Activated naive CD8-positive, alpha-beta T cell treated with anti-CD3 and anti-CD28 coated beads for 36 hours (primary cell): ENCODE results near the gene UNC79. TPM values are rescaled to one million over a fixed set of nuclear protein-coding genes. Genes with fewer than 3 reads are reported as not detected.
A peak's percentile ranks its signal among the peaks of the same experiment; 100 is the strongest.

Source experiments
- DNase-seq: peaks from one replicate; pipeline ENCODE4 v3.0.0; 2021
- H3K27ac Mint-ChIP-seq: one replicate; pipeline ENCODE4 v1.8.0; 2022; ENCODE audit warnings: mild to moderate bottlenecking, moderate library complexity, mixed read lengths
- H3K27me3 Mint-ChIP-seq: one replicate; pipeline ENCODE4 v1.8.0; 2022; ENCODE audit warnings: mild to moderate bottlenecking, mixed read lengths
- H3K36me3 Mint-ChIP-seq: one replicate; pipeline ENCODE4 v1.8.0; 2021; ENCODE audit warnings: mild to moderate bottlenecking, mixed read lengths
- H3K4me1 Mint-ChIP-seq: one replicate; pipeline ENCODE4 v1.8.0; 2021; ENCODE audit warnings: mixed read lengths
- H3K4me3 Mint-ChIP-seq: one replicate; pipeline ENCODE4 v1.8.0; 2022; ENCODE audit warnings: mild to moderate bottlenecking, moderate library complexity, mixed read lengths
- H3K9me3 Mint-ChIP-seq: one replicate; pipeline ENCODE4 v1.8.0; 2022; ENCODE audit warnings: mixed read lengths
- total RNA-seq, 2 experiments: library from RNA; stranded (reverse); gene quantifications; one replicate each; pipeline ENCODE4 v1.2.3, GENCODE V29; 2021

The UNC79 gene
- total RNA-seq, 2 experiments from 2014 or later = 0.04 TPM; not detected in 1

DNA sequence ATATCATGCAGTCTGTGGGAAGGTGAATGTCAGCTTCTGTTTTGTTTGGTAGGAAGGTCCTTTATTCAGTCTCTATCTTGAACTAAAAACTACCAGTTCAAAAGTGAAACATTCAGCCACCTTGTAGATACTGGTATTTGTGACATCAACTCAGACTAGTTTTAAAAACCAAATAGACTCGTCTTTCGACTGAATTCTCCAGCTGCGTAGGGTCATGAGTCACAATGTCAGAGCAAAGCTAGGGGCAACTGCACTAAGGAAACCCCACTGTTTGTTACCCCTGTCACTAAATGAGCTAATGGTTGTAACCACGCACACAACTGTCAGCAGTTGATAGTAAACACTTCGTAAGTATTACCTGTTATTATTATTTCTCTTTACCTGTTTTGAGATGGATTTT is 212.9 kb downstream of the UNC79 start:
- peaks cover 7% of the 10 kb centered on the region for H3K9me3 Mint-ChIP-seq
- no peak overlapping the region for H3K27ac Mint-ChIP-seq
- H3K4me3 Mint-ChIP-seq = no peak overlapping the region
- H3K27me3 Mint-ChIP-seq = peaks cover 59% of the 10 kb centered on the region
- no peak for DNase-seq
- H3K4me1 Mint-ChIP-seq = peaks cover 14% of the 10 kb centered on the region
- H3K36me3 Mint-ChIP-seq = no peaks in the 10 kb centered on the region

DNA sequence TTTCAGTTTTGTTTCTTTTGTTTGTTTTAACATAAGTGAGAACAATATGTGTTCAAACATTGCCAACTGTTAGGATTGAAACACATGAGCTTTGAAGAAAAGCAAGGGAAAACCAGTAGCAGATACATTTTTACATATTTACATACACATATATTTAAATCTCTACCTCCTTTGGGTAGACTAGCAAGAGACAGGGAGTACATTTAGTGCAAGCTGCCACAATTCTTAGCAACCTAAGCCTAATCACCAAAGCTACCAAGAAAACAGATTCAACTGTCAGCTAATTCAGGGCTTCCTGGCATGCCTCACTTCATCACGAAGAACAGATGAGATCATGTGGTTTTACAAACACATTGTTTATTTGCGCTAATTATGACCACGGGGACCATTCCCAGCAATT is 214.5 kb downstream of the UNC79 start:
- Mint-ChIP-seq H3K27me3 (peaks cover 52% of the 10 kb centered on the region), H3K4me1 (peaks cover 18% of the 10 kb centered on the region), H3K4me3 (no peak overlapping the region), H3K36me3 (no peaks in the 10 kb centered on the region), H3K9me3 (peaks cover 7% of the 10 kb centered on the region), H3K27ac (no peak overlapping the region)
- no peak for DNase-seq

DNA sequence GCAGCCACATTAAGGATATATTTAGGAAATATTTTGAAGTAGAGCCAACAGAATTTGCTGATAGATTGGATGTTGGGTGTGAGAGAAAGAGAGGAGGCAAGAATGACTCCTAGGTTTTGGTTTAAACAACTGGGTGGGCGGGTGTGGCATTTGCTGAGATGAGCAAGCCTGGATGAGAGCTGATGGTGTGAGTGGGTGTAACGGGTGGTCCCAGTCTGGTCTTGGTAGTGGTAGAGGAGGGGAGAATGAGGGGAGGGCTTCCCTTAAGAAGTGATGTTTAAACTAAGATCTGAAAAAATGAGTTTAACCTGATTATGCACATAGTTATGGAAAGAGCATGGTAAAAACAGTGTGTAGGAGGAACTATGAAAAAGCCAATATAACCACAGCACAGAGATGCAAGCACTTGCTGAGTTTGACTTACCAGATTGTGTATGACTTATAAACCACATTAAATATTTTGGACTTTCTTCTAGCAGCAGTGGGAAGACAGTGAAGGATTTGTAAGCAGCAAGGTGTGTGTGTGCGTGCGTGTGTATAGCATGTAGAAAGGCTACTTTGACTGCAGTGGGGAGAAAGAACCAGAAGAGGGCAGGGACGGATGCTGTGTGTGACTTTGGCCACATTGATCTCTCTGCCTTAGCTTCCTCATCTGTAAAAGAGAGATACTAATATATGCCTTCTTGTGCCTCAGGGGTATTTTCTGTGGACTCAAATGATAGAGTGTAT is 217.9 kb downstream of the UNC79 start:
- Mint-ChIP-seq H3K36me3 (no peaks in the 10 kb centered on the region), H3K27ac (peak overlapping the region; percentile 44), H3K27me3 (peaks cover 41% of the 10 kb centered on the region), H3K4me3 (no peak overlapping the region), H3K9me3 (peaks cover 7% of the 10 kb centered on the region), H3K4me1 (peaks cover 18% of the 10 kb centered on the region)
- DNase-seq = peak; percentile 35

DNA sequence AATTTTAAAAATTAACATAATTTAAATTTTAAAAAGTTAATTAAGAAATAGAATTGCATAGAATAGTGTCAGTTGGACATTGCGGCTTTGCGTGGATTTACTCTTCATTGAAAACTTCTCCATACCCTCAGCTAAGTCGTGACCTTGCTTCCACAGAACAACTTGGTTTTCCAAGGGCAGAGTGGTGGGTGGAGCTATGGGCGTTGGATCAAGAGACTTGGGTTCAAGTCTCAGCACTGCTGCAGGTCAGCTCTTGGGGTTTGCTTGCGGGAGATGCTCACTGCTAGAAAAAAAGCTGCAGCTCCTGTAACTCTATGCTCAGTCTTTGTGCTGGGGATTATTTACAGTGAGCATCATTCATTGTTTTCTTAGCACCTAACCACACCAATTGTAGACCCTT is 223.9 kb downstream of the UNC79 start:
- H3K36me3 Mint-ChIP-seq = no peaks in the 10 kb centered on the region
- DNase-seq = no peak
- no peak overlapping the region for H3K4me3 Mint-ChIP-seq
- peaks cover 46% of the 10 kb centered on the region for H3K27me3 Mint-ChIP-seq
- no peaks in the 10 kb centered on the region for H3K4me1 Mint-ChIP-seq
- H3K27ac Mint-ChIP-seq = no peak overlapping the region
- H3K9me3 Mint-ChIP-seq = no peaks in the 10 kb centered on the region

DNA sequence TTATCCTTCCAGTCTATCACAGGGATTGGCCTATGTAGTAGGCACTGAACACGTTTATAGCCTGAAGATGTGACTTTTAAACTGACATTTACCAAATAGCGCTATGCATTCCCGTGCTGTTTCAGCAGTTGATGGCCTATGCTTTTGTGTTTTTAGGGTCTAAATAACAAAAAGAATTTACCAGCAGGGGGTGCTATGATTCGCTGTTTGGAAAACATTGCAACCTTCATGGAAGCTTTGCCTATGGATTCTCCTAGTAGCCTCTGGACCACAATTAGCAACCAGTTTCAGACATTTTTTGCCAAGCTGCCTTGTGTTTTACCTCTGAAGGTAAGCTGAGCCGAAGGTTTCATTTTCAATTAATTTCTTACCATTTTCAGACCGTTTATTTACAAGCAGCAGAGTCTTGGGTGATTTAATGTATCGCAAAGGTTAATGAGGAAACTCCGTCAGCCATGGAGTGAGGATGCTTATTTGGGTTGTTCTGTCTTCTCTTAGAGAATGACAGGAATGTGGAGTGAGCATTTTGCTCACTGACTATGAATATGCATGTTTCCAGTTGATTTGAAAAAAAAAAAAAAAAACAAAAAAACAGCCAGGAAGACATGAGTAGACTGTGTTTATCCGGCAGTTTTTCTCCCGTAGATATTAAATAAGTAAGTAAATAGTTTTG is 224.5 kb downstream of the UNC79 start:
- H3K36me3 Mint-ChIP-seq = no peaks in the 10 kb centered on the region
- DNase-seq = no peak
- H3K4me1 Mint-ChIP-seq = no peaks in the 10 kb centered on the region
- no peak overlapping the region for H3K27ac Mint-ChIP-seq
- H3K4me3 Mint-ChIP-seq = no peak overlapping the region
- peaks cover 42% of the 10 kb centered on the region for H3K27me3 Mint-ChIP-seq
- H3K9me3 Mint-ChIP-seq = no peaks in the 10 kb centered on the region

DNA sequence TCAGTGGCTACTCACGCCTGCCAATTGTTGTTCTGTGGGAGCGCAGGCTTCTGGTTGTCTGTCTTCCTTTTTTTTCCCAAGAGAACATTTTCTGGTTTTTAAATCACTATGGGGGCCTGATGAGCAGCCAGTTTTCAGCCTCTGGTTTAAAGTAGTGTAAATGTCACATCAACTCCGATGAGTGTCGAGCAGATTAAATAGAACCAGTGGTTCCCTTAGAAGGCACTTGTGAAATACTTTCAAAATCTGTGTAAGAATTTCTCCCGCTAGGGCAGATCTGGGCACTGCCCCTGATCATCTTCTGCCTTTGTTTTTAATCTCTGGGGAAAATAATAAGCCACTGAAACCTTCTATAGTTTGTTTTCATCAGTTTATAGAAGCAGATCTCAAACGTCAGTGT is 227.1 kb downstream of the UNC79 start:
- DNase-seq = no peak
- no peaks in the 10 kb centered on the region for H3K4me1 Mint-ChIP-seq
- no peak overlapping the region for H3K4me3 Mint-ChIP-seq
- H3K27ac Mint-ChIP-seq = no peak overlapping the region
- no peaks in the 10 kb centered on the region for H3K36me3 Mint-ChIP-seq
- no peaks in the 10 kb centered on the region for H3K9me3 Mint-ChIP-seq
- peaks cover 38% of the 10 kb centered on the region for H3K27me3 Mint-ChIP-seq

DNA sequence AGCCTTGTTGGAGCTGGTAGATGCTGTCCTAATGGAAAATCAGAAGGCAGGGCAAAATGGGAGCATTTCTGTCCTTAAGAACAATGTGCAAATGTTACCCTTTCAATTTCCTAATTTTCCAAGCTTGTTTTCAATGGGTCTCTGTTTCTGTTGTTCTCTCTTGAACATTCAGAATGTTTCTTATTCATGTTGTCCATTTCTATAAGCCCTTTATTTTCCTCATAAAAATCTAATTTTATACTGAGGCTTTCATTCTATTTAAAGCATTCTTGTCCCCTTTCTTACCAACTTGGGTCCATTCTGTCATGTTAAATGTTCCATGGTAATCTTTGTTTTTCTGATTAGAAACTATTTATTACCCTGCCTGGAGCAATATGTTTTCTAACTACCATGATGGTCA is 232.6 kb downstream of the UNC79 start:
- H3K27me3 Mint-ChIP-seq = peaks cover 12% of the 10 kb centered on the region
- H3K27ac Mint-ChIP-seq = no peak overlapping the region
- peaks cover 15% of the 10 kb centered on the region for H3K9me3 Mint-ChIP-seq
- H3K4me3 Mint-ChIP-seq = no peak overlapping the region
- no peak for DNase-seq
- H3K4me1 Mint-ChIP-seq = no peaks in the 10 kb centered on the region
- no peaks in the 10 kb centered on the region for H3K36me3 Mint-ChIP-seq

DNA sequence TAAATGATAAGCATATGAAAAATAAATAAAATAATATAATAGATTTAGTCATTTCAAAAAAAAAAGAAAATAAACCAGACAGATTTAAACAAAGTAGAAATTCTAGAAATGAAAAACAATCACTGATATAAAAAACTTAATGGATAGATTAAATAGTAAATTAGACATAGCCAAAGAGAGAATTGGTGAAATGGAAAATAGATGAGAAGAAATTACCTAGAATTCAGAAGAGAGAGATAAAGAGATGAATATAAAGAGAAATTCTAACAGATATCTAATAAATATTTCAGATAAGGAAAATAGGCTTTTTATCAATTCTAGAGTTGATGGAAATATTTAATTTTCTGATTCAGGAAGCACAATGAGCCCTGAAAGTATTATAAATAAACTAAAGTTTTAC is 234.4 kb downstream of the UNC79 start:
- Mint-ChIP-seq H3K9me3 (peaks cover 15% of the 10 kb centered on the region), H3K27ac (no peak overlapping the region)
- no peak for DNase-seq

DNA sequence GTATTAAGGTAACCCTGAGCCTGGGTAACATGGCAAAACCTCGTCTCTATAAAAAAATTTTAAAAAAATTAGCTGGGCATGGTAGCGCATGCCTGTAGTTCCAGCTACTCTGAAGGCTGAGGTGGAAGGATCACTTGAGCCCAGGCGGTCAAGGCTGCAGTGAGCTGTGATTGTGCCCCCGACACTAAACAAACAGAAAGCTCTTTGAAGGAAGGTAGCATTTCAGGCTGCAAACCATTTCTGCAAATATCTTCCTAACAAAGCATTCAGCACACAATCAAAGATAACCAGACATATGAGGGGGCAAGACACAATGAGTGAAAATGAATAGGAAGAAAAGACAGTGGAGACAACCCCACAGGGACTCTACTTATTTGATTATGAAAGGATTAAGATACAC is 238.9 kb downstream of the UNC79 start:
- Mint-ChIP-seq H3K9me3 (peaks cover 9% of the 10 kb centered on the region), H3K27ac (no peak overlapping the region), H3K4me1 (no peaks in the 10 kb centered on the region), H3K36me3 (no peaks in the 10 kb centered on the region), H3K4me3 (no peak overlapping the region), H3K27me3 (peaks cover 8% of the 10 kb centered on the region)
- no peak for DNase-seq

More for the DNA sequence above, 234.4 kb downstream of the UNC79 start:
- Mint-ChIP-seq H3K36me3 (no peaks in the 10 kb centered on the region), H3K4me1 (no peaks in the 10 kb centered on the region), H3K4me3 (no peak overlapping the region), H3K27me3 (peaks cover 7% of the 10 kb centered on the region)

DNA sequence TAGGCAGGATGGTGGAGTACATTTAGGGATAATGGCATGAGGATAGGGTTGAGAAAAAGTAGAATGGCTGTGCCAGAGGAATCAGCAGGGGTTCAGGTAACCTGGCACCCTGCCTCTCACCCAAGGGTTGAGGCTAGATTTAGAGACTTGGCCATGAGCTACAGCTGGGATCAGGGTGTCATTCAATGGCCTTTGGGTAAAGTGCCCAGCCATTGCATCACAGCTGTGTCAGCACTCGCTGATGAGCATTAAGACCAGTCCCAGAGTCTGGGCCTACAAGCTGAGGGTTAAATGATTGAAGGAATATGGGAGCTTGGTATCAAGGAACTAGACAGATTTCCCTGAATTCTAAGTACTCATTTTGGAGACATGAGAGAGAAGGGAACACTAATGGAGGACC is 243.6 kb downstream of the UNC79 start:
- Mint-ChIP-seq H3K36me3 (no peaks in the 10 kb centered on the region), H3K27me3 (peaks cover 10% of the 10 kb centered on the region), H3K27ac (no peak overlapping the region), H3K4me3 (no peak overlapping the region), H3K9me3 (no peaks in the 10 kb centered on the region), H3K4me1 (no peaks in the 10 kb centered on the region)
- no peak for DNase-seq

DNA sequence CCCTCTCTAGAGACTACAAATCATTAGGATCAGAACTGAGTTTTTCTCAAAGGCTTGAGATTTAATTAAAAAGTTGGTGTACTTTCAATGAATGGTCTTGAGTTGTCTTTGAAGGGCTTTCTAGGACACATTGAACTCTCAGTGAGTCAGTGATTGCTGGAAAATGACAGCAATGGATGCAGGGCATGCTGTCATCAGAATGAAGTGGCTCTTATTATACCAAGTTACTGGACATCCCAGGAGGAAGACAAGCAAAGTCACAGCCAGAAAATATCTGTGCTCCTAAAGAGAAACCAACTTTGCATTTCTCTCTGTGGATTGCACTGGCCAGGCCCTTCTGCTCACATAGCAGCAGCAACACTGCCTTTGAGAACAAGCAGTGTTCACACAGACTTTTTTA is 244.9 kb downstream of the UNC79 start:
- no peaks in the 10 kb centered on the region for H3K9me3 Mint-ChIP-seq
- DNase-seq = no peak
- H3K27ac Mint-ChIP-seq = no peak overlapping the region
- no peak overlapping the region for H3K4me3 Mint-ChIP-seq
- peaks cover 10% of the 10 kb centered on the region for H3K27me3 Mint-ChIP-seq
- no peaks in the 10 kb centered on the region for H3K36me3 Mint-ChIP-seq
- H3K4me1 Mint-ChIP-seq = no peaks in the 10 kb centered on the region

DNA sequence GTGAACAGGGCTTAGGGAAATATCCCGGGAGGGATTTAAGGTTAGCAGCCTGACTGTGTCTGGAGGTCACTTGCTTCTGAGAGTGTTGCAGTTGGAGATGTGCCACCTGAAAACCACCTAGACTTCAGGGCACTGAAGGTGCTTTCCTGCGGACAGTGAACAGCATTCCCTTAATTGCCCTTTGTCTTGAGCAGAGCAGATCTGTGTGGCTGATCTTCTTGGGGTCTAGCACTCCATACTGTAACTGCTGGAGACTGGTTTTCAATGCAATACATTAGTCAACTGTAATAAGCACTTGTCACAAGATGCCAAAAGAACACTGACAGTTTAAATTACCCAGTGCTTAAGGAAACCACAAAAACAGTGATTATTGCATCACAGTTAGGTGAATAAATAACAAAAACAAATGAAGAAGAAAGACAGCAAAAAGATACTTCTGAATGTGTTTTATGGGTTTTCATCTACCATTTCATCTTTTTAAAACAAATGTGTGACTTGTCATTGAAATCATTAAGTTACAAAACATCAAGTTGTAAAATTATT is 245.7 kb downstream of the UNC79 start:
- Mint-ChIP-seq H3K27ac (no peak overlapping the region), H3K36me3 (no peaks in the 10 kb centered on the region), H3K4me1 (no peaks in the 10 kb centered on the region), H3K4me3 (no peak overlapping the region), H3K27me3 (peaks cover 10% of the 10 kb centered on the region), H3K9me3 (no peaks in the 10 kb centered on the region)
- no peak for DNase-seq

DNA sequence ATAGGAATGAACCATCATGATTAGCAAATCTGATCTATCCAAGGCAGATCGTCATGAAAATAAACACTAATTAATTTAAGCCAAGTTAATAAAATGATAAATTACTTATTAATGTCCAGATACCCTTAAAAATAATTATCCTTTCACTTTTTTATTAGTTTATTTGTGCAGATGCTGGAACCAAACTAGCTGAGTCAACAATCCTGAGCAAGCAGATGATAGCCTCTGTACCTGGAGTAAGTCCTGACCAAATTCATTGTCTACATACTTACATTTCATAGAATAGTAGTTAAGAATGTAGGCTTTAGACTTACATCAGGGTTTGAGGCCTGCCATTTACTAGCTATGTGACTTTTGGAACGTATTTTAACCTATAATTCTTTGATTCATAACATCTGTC is 251.7 kb downstream of the UNC79 start:
- Mint-ChIP-seq H3K4me3 (no peak overlapping the region), H3K9me3 (no peaks in the 10 kb centered on the region), H3K36me3 (no peaks in the 10 kb centered on the region), H3K4me1 (no peaks in the 10 kb centered on the region), H3K27ac (no peak overlapping the region), H3K27me3 (peaks cover 29% of the 10 kb centered on the region)
- DNase-seq = no peak

DNA sequence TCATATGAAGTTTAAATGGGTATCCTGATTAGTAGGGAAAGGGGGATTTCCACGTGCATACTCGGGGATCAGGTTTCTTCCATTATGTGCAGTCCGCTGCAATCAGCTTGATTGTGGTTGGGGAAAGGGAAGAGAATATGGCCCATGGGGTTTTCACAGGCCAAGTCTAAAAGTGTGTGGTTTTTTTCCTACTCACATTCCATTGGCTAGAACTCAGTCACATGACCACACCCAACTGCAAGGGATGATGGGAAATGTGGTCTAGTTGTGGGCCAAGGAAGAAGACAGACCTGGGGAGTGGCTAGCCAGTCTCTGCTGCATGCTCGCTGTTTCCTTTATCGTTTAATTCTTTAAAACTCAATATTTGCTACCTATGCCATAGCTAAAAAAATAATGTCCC is 252.5 kb downstream of the UNC79 start:
- H3K27me3 Mint-ChIP-seq = peaks cover 36% of the 10 kb centered on the region
- no peak overlapping the region for H3K27ac Mint-ChIP-seq
- H3K4me3 Mint-ChIP-seq = no peak overlapping the region
- H3K4me1 Mint-ChIP-seq = no peaks in the 10 kb centered on the region
- no peak for DNase-seq
- no peaks in the 10 kb centered on the region for H3K9me3 Mint-ChIP-seq
- no peaks in the 10 kb centered on the region for H3K36me3 Mint-ChIP-seq

DNA sequence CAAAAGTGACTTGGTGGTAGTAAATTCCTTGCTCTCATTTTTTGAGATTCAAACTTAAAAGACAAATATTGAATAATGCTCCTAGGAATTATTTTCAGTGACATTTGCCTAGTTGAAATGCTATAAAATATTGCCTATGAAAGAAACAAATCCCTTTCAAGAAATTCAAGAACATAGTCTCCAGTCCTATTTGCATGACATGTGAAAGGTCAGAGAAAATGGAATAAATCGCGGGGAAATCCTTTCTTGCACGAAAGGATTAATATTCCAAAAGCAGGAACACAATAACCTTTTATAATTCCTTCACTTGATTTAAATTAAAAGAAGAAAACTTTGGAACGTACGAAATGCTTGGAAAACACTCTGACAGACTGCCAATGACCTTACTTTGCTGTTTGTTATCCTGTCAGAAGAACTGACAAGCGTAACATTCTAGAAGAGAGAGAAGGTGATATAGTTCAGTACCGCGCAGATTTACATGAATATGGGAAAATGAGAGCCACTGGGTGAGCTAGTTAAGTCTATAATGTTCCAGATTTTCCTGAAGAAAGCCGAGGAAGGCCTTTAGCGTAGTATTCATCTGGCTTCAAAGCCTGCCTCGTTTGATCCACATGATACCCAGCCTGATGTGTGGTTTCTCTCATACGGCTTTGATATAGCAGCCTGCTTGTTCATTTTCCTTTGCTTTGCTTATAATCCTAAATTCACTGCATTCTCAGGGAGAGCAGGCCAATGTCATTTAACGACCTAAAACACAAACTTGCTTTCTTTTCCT is 254.6 kb downstream of the UNC79 start:
- no peak for DNase-seq
- H3K4me1 Mint-ChIP-seq = no peaks in the 10 kb centered on the region

More for the DNA sequence above, 254.6 kb downstream of the UNC79 start:
- Mint-ChIP-seq H3K36me3 (no peaks in the 10 kb centered on the region), H3K4me3 (no peak overlapping the region), H3K9me3 (no peaks in the 10 kb centered on the region), H3K27me3 (peaks cover 46% of the 10 kb centered on the region), H3K27ac (no peak overlapping the region)
